HG03457 (cell line): ENCODE data around the gene TRAPPC2L.

ENCODE experiments used
- ATAC-seq: cut with Tn5 transposase; IDR thresholded peaks from one replicate; pipeline ENCODE4 v1.9.1; 2021; ENCODE audit warnings: moderate number of reproducible peaks; ENCODE audit not compliant: unreplicated experiment

Gene TRAPPC2L

GRCh38 chr16:88874938-88875599 is 18.1 kb downstream of the TRAPPC2L start:
- no peak for ATAC-seq

GRCh38 chr16:88875703-88876234 is 18.8 kb downstream of the TRAPPC2L start:
- no peak for ATAC-seq

GRCh38 chr16:88876942-88877526 is 20.1 kb downstream of the TRAPPC2L start:
- no peak for ATAC-seq

- ATAC-seq, result no peak
Observed at GRCh38 chr16:88877564-88878289, 20.8 kb downstream of the TRAPPC2L start.

- no peak for ATAC-seq
Observed at GRCh38 chr16:88878356-88878755, 21.4 kb downstream of the TRAPPC2L start.

GRCh38 chr16:88878967-88879787 is 22.2 kb downstream of the TRAPPC2L start:
- ATAC-seq, result no peak

- ATAC-seq, result no peak
Observed at GRCh38 chr16:88879788-88880055, 22.8 kb downstream of the TRAPPC2L start.

- ATAC-seq, result no peak
Observed at GRCh38 chr16:88880226-88881006, 23.5 kb downstream of the TRAPPC2L start.

GRCh38 chr16:88881007-88881615 is 24.2 kb downstream of the TRAPPC2L start:
- ATAC-seq, result no peak

- ATAC-seq, result no peak
Observed at GRCh38 chr16:88881675-88882357, 24.9 kb downstream of the TRAPPC2L start.

- no peak for ATAC-seq
Observed at GRCh38 chr16:88882358-88883030, 25.6 kb downstream of the TRAPPC2L start.

GRCh38 chr16:88883117-88883895 is 26.4 kb downstream of the TRAPPC2L start:
- ATAC-seq, result no peak

GRCh38 chr16:88883946-88884345 is 27.0 kb downstream of the TRAPPC2L start:
- no peak for ATAC-seq

- no peak for ATAC-seq
Observed at GRCh38 chr16:88884569-88885271, 27.8 kb downstream of the TRAPPC2L start.

- no peak for ATAC-seq
Observed at GRCh38 chr16:88885693-88886280, 28.9 kb downstream of the TRAPPC2L start.

GRCh38 chr16:88886420-88886844 is 29.5 kb downstream of the TRAPPC2L start:
- no peak for ATAC-seq

- no peak for ATAC-seq
Observed at GRCh38 chr16:88886845-88887521, 30.1 kb downstream of the TRAPPC2L start.
